ENCODE results near the gene MTERF4. TPM values are rescaled to one million over a fixed set of nuclear protein-coding genes. Genes with fewer than 3 reads are reported as not detected.

Gene MTERF4
- total and polyA plus RNA-seq, 2 of the 8 experiments (the other 6 are each of a cell fraction or from before 2014, with no cell fraction given): 25.9 to 28.5 TPM

DNA sequence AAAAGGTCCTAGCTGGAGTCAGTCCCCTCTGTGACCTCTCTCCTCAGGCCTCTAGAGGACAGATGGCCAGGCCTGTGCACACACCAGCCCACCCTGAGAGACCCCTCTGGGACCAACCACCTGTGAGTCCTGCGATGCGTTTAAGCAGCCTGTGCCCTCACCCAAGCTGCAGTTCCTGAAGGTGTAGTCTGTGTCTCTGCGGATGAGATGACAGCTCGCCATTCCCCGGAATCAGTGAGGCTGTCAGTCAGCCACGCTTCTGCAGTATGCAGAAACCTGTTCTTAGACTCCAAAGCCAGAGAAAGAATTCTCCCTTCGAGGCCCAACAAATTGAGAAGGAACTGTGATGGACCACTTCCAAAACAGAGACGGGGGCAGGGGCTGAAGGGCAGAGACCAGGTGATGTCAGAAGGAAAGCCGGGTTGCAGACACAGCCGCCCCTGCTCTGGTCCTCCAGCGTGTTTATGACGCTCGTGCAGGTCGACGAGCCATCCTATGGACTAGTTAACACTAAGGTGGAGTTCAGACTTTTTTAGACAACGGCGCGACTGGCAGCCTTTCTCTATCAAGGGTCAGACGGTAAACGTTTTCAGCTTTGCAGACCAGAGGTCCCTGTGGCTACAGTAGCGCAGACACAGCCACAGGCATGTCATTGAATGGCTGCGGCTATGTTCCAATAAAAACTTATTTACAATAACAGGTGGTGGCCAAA is 10.2 kb downstream of the MTERF4 start:
- Histone ChIP-seq H2BK20ac (ENCODE audit: low read length) (no peak overlapping the region), H3K56ac (replicated peaks; ENCODE audit: insufficient read length, low read depth, low read length) (no peak overlapping the region), H3K18ac (ENCODE audit: extremely low read depth, low read length) (no peak overlapping the region), H3K4me1 (replicated peaks in 1 of 4; ENCODE audit: control insufficient read depth in 3 of 4, insufficient read depth in 4 of 4, low read length in 3 of 4) (peaks cover 0 to 12% (median 6%) of the 10 kb centered on the region in 4 experiments; a peak in 5 of 7 replicates), H3K23ac (ENCODE audit: insufficient read length) (no peak overlapping the region), H2BK12ac (ENCODE audit: low read depth, low read length) (no peak overlapping the region), H2BK120ac (replicated peaks; ENCODE audit: low read depth, low read length) (no peak overlapping the region), H4K20me1 (replicated peaks in 1 of 2; ENCODE audit: control insufficient read depth in 1 of 2, insufficient read depth in 2 of 2, low read length in 2 of 2) (peaks cover 0 to 5% of the 10 kb centered on the region in 2 experiments), H3K27ac (ENCODE audit: low read depth, low read length) (no peak overlapping the region), H3K27me3 (replicated peaks in 1 of 4; ENCODE audit: control insufficient read depth in 3 of 4, extremely low read depth in 1 of 4, insufficient read depth in 3 of 4, low read length in 3 of 4) (no peaks in the 10 kb centered on the region), H4K91ac (replicated peaks; ENCODE audit: insufficient read length, low read length) (no peak overlapping the region), H2BK15ac (ENCODE audit: low read length) (no peak overlapping the region), H3K79me2 (ENCODE audit: control insufficient read depth in 1 of 2, insufficient read depth in 2 of 2, low read length in 2 of 2) (peaks cover 0 to 2% of the 10 kb centered on the region in 2 experiments; a peak in 1 of 4 replicates), H3K23me2 (ENCODE audit: low read depth, low read length) (no peaks in the 10 kb centered on the region), H2AFZ (ENCODE audit: low read length) (no peak overlapping the region), H3K79me1 (ENCODE audit: low read depth, low read length) (peaks cover under 1% of the 10 kb centered on the region; the same call in 1 of the 2 replicates), H4K8ac (ENCODE audit: extremely low read depth, insufficient read depth, low read length) (no peak overlapping the region), H4K5ac (ENCODE audit: insufficient read length, low read depth, low read length) (no peak overlapping the region), H3K9ac (replicated peaks in 1 of 4; ENCODE audit: extremely low read depth in 1 of 4, low read depth in 3 of 4, low read length in 3 of 4) (no peak overlapping the region), H2BK5ac (ENCODE audit: low read depth, low read length) (no peak overlapping the region), H3K14ac (ENCODE audit: insufficient read length) (no peak overlapping the region), H3K4me2 (ENCODE audit: insufficient read depth in 1 of 2, low read depth in 2 of 2, low read length in 2 of 2) (no peak overlapping the region), H2AK5ac (ENCODE audit: low read depth, low read length) (no peak overlapping the region), H3K36me3 (ENCODE audit: control insufficient read depth in 2 of 4, insufficient read depth in 4 of 4, low read length in 3 of 4) (peaks cover 13 to 37% (median 29%) of the 10 kb centered on the region in 4 experiments), H3K4me3 (ENCODE audit: extremely low read depth in 1 of 4, insufficient read depth in 2 of 4, low read depth in 3 of 4, low read length in 4 of 4) (no peak overlapping the region), H3K9me3 (ENCODE audit: insufficient read depth in 2 of 2, low read depth in 1 of 2, low read length in 1 of 2) (no peaks in the 10 kb centered on the region), H3K4ac (replicated peaks; ENCODE audit: insufficient read length, low read depth, low read length) (no peak overlapping the region)
- 93% methylated on average over 22 of the region's 22 CpGs; no CpG with 5 or more reads in 1 of the 2 experiments for WGBS, 2 experiments (ENCODE audit: extremely low coverage in 1 of 2, insufficient coverage in 1 of 2, insufficient read length in 1 of 2, insufficient replicate concordance in 2 of 2, low coverage in 1 of 2, low lambda C conversion rate in 2 of 2, missing lambda C conversion rate in 1 of 2)
- ChIA-PET POLR2A (ENCODE audit: partially characterized antibody) (interaction anchor here (0.9 to 2.1 kb wide), 2 partner anchors 10 kb away, joined by 4 to 7 read pairs; partner anchors contain the start of gene MTERF4), CTCF (ENCODE audit: partially characterized antibody) (interaction anchor here (0.7 to 3.0 kb wide), 5 partner anchors 10 to 177 kb away, joined by 3 to 10 read pairs (median 3); no protein-coding TSS in a partner anchor)
- no peak for FAIRE-seq
- TF ChIP-seq GABPA (IDR thresholded peaks at IDR 0.05; ENCODE audit: borderline replicate concordance, insufficient read depth, low read length): no peak
- DNase-seq (ENCODE audit: low read depth in 1 of 2, low spot score in 2 of 2): no peak

Measured in H1 (cell line).